Activated CD4-positive, alpha-beta T cell treated with anti-CD3 and anti-CD28 coated beads, Interleukin-2, amount 10 ng/mL, durations not matched to agents 7 days and 5 days (primary cell): ENCODE results near the gene PPP1R18. TPM values are rescaled to one million over a fixed set of nuclear protein-coding genes. Genes with fewer than 3 reads are reported as not detected.

Experiments used
- CTCF ChIA-PET: fragments of 350-600 bp; sonication (Branson Sonifier 250); formaldehyde crosslinking; loops from one replicate; lab custom pipeline; 2021; ENCODE audit warnings: antibody characterized with exemption; lab: Charles Lee
- POLR2A ChIA-PET: fragments of 350-600 bp; sonication (Branson Sonifier 250); formaldehyde crosslinking; loops from one replicate; lab custom pipeline; 2021; ENCODE audit warnings: antibody characterized with exemption; lab: Charles Lee
- DNase-seq: peaks from one replicate; pipeline ENCODE4 v3.0.0-alpha.2; 2020
- H3K27ac Mint-ChIP-seq: one replicate; pipeline ENCODE4 v1.8.0; 2021; ENCODE audit warnings: mild to moderate bottlenecking, moderate library complexity, mixed read lengths
- H3K27me3 Mint-ChIP-seq: one replicate; pipeline ENCODE4 v1.8.0; 2021; ENCODE audit warnings: mixed read lengths
- H3K36me3 Mint-ChIP-seq: one replicate; pipeline ENCODE4 v1.8.0; 2021; ENCODE audit warnings: low read depth, mixed read lengths
- H3K4me1 Mint-ChIP-seq: one replicate; pipeline ENCODE4 v1.8.0; 2021; ENCODE audit warnings: mixed read lengths
- H3K4me3 Mint-ChIP-seq: one replicate; pipeline ENCODE4 v1.8.0; 2021; ENCODE audit warnings: mild to moderate bottlenecking, moderate library complexity, mixed read lengths
- H3K9me3 Mint-ChIP-seq: one replicate; pipeline ENCODE4 v1.8.0; 2021; ENCODE audit warnings: mixed read lengths
- total RNA-seq, 2 experiments: library from RNA; stranded (reverse); gene quantifications; one replicate each; pipeline ENCODE4 v1.2.3, GENCODE V29; 2021

The PPP1R18 gene
- total RNA-seq, 2 experiments from 2014 or later = 243 to 272 TPM

DNA sequence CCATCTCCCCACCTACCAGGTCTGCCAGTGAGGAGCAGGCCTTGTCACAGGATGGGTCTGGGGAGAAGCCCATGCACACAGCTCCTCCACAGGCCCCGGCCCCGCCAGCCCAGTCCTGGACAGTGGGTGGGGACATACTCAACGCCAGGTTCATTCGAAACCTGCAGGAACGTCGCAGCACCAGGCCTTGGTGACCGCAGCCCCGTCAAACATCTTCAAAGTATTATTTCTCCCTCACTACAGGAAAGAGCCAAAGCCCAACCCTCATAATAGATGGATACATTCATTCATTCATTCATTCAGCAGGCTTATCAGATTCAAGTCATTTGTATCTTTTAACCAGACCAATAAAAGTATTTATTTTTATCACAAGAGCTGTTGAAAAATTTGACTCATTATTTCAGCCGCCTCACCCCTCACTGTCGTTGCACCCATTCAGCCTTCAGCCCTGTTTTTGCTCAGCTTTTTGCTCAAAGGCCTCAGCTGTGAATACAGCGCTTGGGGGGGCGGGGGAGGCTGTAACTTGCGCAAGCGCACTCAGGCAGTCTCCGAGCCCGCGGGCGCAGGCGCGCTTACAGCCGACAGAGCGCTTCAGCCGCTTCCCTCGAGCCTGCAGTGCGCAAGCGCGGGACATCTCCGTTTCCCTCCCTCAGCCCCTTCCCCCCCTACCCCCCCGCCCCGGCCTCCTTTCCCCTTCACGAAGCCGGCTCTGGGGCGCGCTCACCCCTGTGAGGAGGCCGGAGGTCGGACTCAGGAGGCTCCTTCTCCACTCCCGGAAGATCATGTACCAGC is 39.8 kb downstream of the PPP1R18 start, which contains the start of gene C6orf136:
Gene C6orf136, plus strand, starts transcription at position 684 of the 792 bp plus-strand sequence. Its CDS starts 99 bp downstream, at position 783.
- POLR2A ChIA-PET = interaction anchor here (0.5 kb wide), 1 partner anchor 90 kb away, joined by 3 read pairs; the partner anchor contains the start of gene PRR3
- H3K4me1 Mint-ChIP-seq = peaks cover 34% of the 10 kb centered on the region
- no peaks in the 10 kb centered on the region for H3K9me3 Mint-ChIP-seq
- peaks cover 14% of the 10 kb centered on the region for H3K36me3 Mint-ChIP-seq
- H3K4me3 Mint-ChIP-seq = peak within 1 kb of the TSS; percentile 85
- H3K27ac Mint-ChIP-seq = peak within 1 kb of the TSS; percentile 94
- DNase-seq = peak; percentile 94
- CTCF ChIA-PET = interaction anchor here (0.7 kb wide), 1 partner anchor 84 kb away, joined by 3 read pairs; no protein-coding TSS in a partner anchor
- no peaks in the 10 kb centered on the region for H3K27me3 Mint-ChIP-seq

DNA sequence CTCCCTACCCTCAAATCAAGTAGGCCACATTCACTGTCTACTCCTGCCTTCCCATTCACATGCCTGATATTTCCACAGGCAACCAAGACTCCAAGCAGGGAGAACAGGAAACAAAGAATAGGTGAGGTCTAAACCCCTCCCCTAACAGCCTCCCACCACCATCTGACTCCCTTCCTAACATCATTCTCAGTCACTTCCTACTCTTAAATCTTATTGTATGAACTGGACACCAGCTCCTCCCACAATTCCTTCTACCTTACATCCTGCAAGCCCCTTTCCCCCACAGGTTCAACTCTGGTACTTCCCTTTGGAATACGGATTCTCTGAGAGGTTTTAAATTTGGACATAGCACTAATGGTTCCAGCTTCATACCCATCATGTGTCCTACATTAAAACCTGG is 40.5 kb downstream of the PPP1R18 start:
- Mint-ChIP-seq H3K4me1 (peaks cover 39% of the 10 kb centered on the region), H3K4me3 (peak overlapping the region; percentile 85), H3K27ac (no peak overlapping the region), H3K27me3 (no peaks in the 10 kb centered on the region), H3K9me3 (no peaks in the 10 kb centered on the region), H3K36me3 (peaks cover 8% of the 10 kb centered on the region)
- ChIA-PET POLR2A (interaction anchor here (0.5 kb wide), 1 partner anchor 89 kb away, joined by 3 read pairs; the partner anchor contains the start of gene PRR3), CTCF (interaction anchor here (1.5 kb wide), 1 partner anchor 33 kb away, joined by 4 read pairs; no protein-coding TSS in a partner anchor)
- DNase-seq = no peak

DNA sequence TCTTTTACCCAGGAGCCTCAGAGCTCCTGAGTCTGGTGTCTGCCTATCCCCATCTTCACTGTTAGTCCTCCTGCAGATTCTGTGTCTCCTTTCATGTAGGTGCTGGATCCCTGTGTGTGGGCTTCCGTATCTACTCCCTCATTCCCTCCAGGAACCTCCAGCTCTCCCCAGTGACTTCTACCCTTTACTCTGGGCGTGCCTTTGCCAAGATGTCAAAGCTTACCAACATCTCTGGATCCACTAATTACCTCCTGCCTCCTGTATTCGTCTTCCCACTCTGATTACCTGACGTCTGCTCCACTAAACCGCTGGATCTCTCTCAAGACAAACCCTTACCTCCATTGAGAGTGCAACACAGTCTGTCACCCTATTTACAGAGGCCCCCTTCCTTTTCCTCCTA is 41.7 kb downstream of the PPP1R18 start:
- Mint-ChIP-seq H3K4me3 (no peak overlapping the region), H3K9me3 (no peaks in the 10 kb centered on the region), H3K27ac (no peak overlapping the region), H3K4me1 (peaks cover 49% of the 10 kb centered on the region), H3K36me3 (peaks cover 7% of the 10 kb centered on the region), H3K27me3 (no peaks in the 10 kb centered on the region)
- ChIA-PET POLR2A (no interaction called here), CTCF (interaction anchor here (0.6 to 1.9 kb wide), 6 partner anchors 28 to 321 kb away, joined by 3 to 5 read pairs (median 4); partner anchors contain the start of gene DHX16)
- no peak for DNase-seq

DNA sequence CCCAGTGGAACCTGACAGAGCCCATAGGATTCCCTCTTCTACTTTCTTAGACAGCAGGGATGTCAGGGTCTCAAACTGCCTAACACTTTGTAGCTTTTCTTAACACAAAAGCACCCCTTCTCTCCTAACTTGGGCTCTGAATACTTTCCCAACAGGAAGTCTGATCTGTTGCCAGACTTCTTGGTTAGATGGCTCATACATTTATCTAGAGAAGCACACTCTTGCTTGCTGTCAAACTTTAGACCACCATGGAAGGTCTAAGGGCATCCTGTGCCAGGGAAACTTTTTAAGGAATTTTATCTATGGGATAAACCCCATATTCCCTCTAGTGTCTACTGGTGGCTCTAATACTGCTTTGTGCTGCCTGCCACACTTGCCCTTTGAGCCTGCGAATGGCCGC is 42.8 kb downstream of the PPP1R18 start:
- CTCF ChIA-PET = interaction anchor here (0.5 to 1.9 kb wide), 5 partner anchors 8 to 146 kb away, joined by 3 to 5 read pairs (median 4); partner anchors contain the start of gene DHX16

DNA sequence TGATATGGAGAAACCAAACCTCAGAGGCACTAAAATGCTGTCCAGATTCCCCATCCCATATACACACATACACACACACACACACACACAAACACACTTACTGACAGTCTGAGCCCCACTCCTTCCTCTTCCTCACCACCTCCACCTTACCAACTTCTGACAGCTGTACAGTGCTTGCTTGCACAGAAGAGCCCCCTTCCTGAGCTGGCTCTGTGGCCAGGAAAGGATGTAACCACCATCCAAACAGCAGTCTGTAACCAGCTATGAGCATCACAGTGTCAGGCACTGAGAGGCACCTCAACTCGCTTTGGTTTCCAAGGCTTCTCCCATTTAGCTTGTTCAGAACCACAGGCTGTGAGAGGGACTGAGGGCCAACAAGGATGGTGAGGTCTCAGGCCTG is 45.4 kb downstream of the PPP1R18 start:
- POLR2A ChIA-PET = no interaction called here

More for the DNA sequence above, 42.8 kb downstream of the PPP1R18 start:
- Mint-ChIP-seq H3K36me3 (peaks cover 7% of the 10 kb centered on the region), H3K4me3 (no peak overlapping the region), H3K4me1 (peaks cover 46% of the 10 kb centered on the region), H3K9me3 (no peaks in the 10 kb centered on the region), H3K27me3 (no peaks in the 10 kb centered on the region), H3K27ac (no peak overlapping the region)
- POLR2A ChIA-PET = interaction anchor here (0.6 kb wide), 1 partner anchor 30 kb away, joined by 6 read pairs; no protein-coding TSS in a partner anchor
- no peak for DNase-seq

DNA sequence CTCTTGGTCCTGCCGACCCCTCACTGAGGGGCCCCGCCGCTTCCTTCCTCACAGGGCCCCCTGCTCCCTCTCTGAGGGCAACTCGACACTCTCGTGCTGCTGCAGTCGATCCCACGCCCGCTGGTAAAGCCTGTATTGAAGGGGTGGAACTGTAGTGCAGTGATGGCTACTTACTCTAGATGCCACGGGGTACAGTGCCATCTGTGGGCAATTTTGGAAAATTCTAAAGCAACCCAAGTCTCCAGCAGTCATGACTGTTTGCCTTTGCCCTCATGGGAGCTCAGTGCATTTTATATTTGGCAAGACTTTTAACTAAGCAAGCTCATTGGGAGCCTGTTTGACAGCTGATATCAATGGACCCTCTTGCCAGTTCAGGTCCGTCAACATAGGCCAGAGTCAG is 46.0 kb downstream of the PPP1R18 start:
- peaks cover 26% of the 10 kb centered on the region for H3K4me1 Mint-ChIP-seq
- peaks cover 7% of the 10 kb centered on the region for H3K36me3 Mint-ChIP-seq
- peak overlapping the region; percentile 81 for H3K27ac Mint-ChIP-seq
- ChIA-PET CTCF (interaction anchor here (0.8 to 2.1 kb wide), 7 partner anchors 10 to 158 kb away, joined by 3 to 8 read pairs (median 4); partner anchors contain the start of gene ATAT1), POLR2A (no interaction called here)
- H3K4me3 Mint-ChIP-seq = no peak overlapping the region
- no peaks in the 10 kb centered on the region for H3K9me3 Mint-ChIP-seq
- DNase-seq = peak; percentile 20
- no peaks in the 10 kb centered on the region for H3K27me3 Mint-ChIP-seq

More for the DNA sequence above, 45.4 kb downstream of the PPP1R18 start:
- Mint-ChIP-seq H3K4me3 (no peak overlapping the region), H3K4me1 (peaks cover 31% of the 10 kb centered on the region), H3K27me3 (no peaks in the 10 kb centered on the region), H3K9me3 (no peaks in the 10 kb centered on the region), H3K27ac (peak overlapping the region; percentile 81), H3K36me3 (peaks cover 7% of the 10 kb centered on the region)
- DNase-seq = peak; percentile 15
- CTCF ChIA-PET = interaction anchor here (0.6 to 2.1 kb wide), 6 partner anchors 10 to 90 kb away, joined by 3 to 8 read pairs (median 4); no protein-coding TSS in a partner anchor

DNA sequence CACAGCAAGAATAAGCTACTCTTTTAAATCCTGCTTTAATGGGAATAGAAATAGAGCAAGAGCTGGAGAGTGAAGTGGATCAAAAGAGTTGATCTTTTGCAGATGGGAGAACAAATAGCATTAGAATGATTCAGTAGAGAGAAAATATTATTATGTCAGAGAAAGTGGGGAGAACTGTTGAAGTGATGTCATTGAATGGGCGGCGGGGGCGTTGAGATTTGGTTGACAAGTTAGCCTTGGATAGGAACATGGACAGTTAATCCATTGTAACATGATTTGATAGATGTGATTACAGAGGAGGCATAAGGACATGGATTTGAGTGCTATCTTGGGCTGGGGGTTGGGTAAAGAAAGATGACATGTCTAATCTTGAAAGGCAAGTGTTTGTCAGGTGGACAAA is 50.6 kb downstream of the PPP1R18 start:
- H3K36me3 Mint-ChIP-seq = peaks cover 17% of the 10 kb centered on the region
- POLR2A ChIA-PET = no interaction called here
- H3K9me3 Mint-ChIP-seq = no peaks in the 10 kb centered on the region
- H3K4me3 Mint-ChIP-seq = no peak overlapping the region
- H3K27me3 Mint-ChIP-seq = no peaks in the 10 kb centered on the region
- H3K4me1 Mint-ChIP-seq = peaks cover 8% of the 10 kb centered on the region
- CTCF ChIA-PET = interaction anchor here (0.6 to 3.0 kb wide), 2 partner anchors 8 to 87 kb away, joined by 4 to 7 read pairs; no protein-coding TSS in a partner anchor
- no peak overlapping the region for H3K27ac Mint-ChIP-seq
- DNase-seq = no peak

DNA sequence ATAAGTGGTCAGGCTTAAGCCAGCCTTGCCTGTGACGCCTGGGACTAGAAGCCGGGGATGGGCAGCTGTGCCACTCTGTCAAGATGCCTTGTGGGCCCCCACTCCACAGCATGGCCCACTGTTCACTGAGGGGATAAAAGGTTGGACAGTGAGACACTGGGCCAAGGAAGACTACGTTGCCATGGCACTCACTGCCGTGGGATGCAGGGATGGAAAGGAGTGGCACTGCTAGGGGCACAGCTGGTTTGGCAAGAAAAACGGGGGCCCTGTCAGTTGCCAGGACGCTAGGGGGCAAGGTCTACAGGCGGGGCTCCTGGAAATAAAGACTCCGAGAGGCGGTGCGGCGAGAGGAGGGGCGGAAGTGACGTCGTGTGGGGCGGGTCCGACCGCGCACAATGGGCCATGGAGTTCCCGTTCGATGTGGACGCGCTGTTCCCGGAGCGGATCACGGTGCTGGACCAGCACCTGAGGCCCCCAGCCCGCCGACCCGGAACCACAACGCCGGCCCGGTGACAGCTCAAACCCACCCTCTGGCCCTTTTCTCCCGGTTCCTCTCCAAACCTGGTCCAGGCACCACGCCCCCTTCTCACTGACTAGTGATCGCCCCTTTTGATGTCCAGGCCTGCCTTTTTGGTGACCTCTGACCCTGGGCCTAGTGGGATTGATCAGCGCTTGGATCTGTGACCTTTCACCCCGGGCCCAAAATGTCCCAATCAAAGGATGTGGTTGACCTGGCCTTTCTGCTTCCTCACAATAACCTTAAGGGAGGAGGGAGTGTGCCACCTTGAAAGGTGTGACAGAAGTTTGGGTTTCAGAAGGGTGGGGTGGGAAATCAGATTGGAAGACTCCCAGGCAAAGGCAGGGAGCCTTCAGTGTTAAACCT is 59.7 kb downstream of the PPP1R18 start, which contains the start of gene ATAT1:
Gene ATAT1, plus strand, starts transcription at position 391 of the 883 bp plus-strand sequence.
- no peaks in the 10 kb centered on the region for H3K27me3 Mint-ChIP-seq
- peak; percentile 90 for DNase-seq
- POLR2A ChIA-PET = interaction anchor here (0.6 kb wide), 1 partner anchor 11 kb away, joined by 3 read pairs; no protein-coding TSS in a partner anchor
- H3K9me3 Mint-ChIP-seq = no peaks in the 10 kb centered on the region
- peak within 1 kb of the TSS; percentile 88 for H3K4me3 Mint-ChIP-seq
- peak within 1 kb of the TSS; percentile 98 for H3K27ac Mint-ChIP-seq
- H3K36me3 Mint-ChIP-seq = peaks cover 36% of the 10 kb centered on the region
- CTCF ChIA-PET = interaction anchor here (0.6 to 1.4 kb wide), 8 partner anchors 8 to 1271 kb away, joined by 3 to 5 read pairs (median 3); partner anchors contain the start of genes ABCF1, DHX16 and MRPS18B
- peaks cover 28% of the 10 kb centered on the region for H3K4me1 Mint-ChIP-seq

Other genes with a start within 250 kb of the PPP1R18 start
- 100 to 1,000 TPM; 706 to 753 TPM for gene HLA-E, start 197.1 kb downstream of the PPP1R18 start, total RNA-seq
- 10 to 100 TPM; 51.5 to 59.9 TPM for gene GNL1, start 130.2 kb downstream of the PPP1R18 start, total RNA-seq
- gene PRR3, start 129.3 kb downstream of the PPP1R18 start, total RNA-seq = 10 to 100 TPM; 16.0 to 22.2 TPM
- gene ABCF1, start 115.2 kb downstream of the PPP1R18 start, total RNA-seq = 10 to 100 TPM; 72.2 to 78.0 TPM
- 100 to 1,000 TPM in 1 of 2 experiments, 10 to 100 TPM in 1; 99.1 to 117 TPM for gene PPP1R10, start 69.4 kb downstream of the PPP1R18 start, total RNA-seq
- gene MRPS18B, start 68.8 kb downstream of the PPP1R18 start, total RNA-seq = 10 to 100 TPM; 41.4 to 44.4 TPM
- gene ATAT1, start 59.8 kb downstream of the PPP1R18 start, total RNA-seq = 1 to 10 TPM; 8.3 to 9.7 TPM
- gene C6orf136, start 39.5 kb downstream of the PPP1R18 start, total RNA-seq = 10 to 100 TPM; 23.2 to 23.9 TPM
- 10 to 100 TPM; 40.4 to 40.7 TPM for gene DHX16, start 13.6 kb downstream of the PPP1R18 start, total RNA-seq
- gene NRM, start 4.3 kb upstream of the PPP1R18 start, total RNA-seq = 10 to 100 TPM; 43.1 to 58.8 TPM
- gene MDC1, start 30.6 kb upstream of the PPP1R18 start, total RNA-seq = 10 to 100 TPM; 46.8 to 53.2 TPM
- gene TUBB, start 33.7 kb upstream of the PPP1R18 start, total RNA-seq = 1,000 to 10,000 TPM; 1,494 to 1,661 TPM
- 100 to 1,000 TPM; 199 to 213 TPM for gene FLOT1, start 56.0 kb upstream of the PPP1R18 start, total RNA-seq
- gene IER3, start 57.9 kb upstream of the PPP1R18 start, total RNA-seq = 10 to 100 TPM; 30.5 to 34.9 TPM
- gene DDR1, start 197.9 kb upstream of the PPP1R18 start, total RNA-seq = 1 to 10 TPM; 4.5 to 5.6 TPM
- 10 to 100 TPM; 28.5 to 34.1 TPM for gene GTF2H4, start 221.6 kb upstream of the PPP1R18 start, total RNA-seq
- gene VARS2, start 227.6 kb upstream of the PPP1R18 start, total RNA-seq = 10 to 100 TPM; 34.3 to 40.2 TPM
- gene SFTA2, start 245.5 kb upstream of the PPP1R18 start, total RNA-seq = not detected